GM19324 (cell line): ENCODE measurements around the gene CD38.
"Not testable (repeated sequence)": the region's sequence is repeated elsewhere in the genome, so short reads cannot be mapped to it uniquely, and the experiment has no call there.

Experiments used
- ATAC-seq: cut with Tn5 transposase; IDR thresholded peaks from one replicate; pipeline ENCODE4 v1.9.1; 2021; ENCODE audit warnings: mild to moderate bottlenecking, moderate library complexity; ENCODE audit not compliant: unreplicated experiment, low FRiP score

The CD38 gene

GRCh38 chr4:15855804-15856475 is 77.8 kb downstream of the CD38 start:
- ATAC-seq = no peak

GRCh38 chr4:15861198-15861597 is 83.1 kb downstream of the CD38 start:
- not testable (repeated sequence) for ATAC-seq

GRCh38 chr4:15864651-15865566 is 86.8 kb downstream of the CD38 start:
- ATAC-seq = no peak

GRCh38 chr4:15868111-15868510 is 90.0 kb downstream of the CD38 start:
- ATAC-seq = no peak

GRCh38 chr4:15868826-15869413 is 90.8 kb downstream of the CD38 start:
- ATAC-seq = no peak

GRCh38 chr4:15870079-15870478 is 92.0 kb downstream of the CD38 start:
- no peak for ATAC-seq

GRCh38 chr4:15870921-15871664 is 93.0 kb downstream of the CD38 start:
- no peak for ATAC-seq

- no peak for ATAC-seq
Measured at GRCh38 chr4:15873117-15873516, 95.0 kb downstream of the CD38 start.

GRCh38 chr4:15874671-15875070 is 96.5 kb downstream of the CD38 start:
- no peak for ATAC-seq

- ATAC-seq = no peak
Measured at GRCh38 chr4:15875663-15876460, 97.7 kb downstream of the CD38 start.

- ATAC-seq = no peak
Measured at GRCh38 chr4:15878011-15878410, 99.9 kb downstream of the CD38 start.

GRCh38 chr4:15881820-15882219 is 103.7 kb downstream of the CD38 start:
- ATAC-seq = no peak

GRCh38 chr4:15882675-15883086 is 104.6 kb downstream of the CD38 start:
- ATAC-seq = peak; percentile 88

- no peak for ATAC-seq
Measured at GRCh38 chr4:15883610-15884243, 105.6 kb downstream of the CD38 start.

- no peak for ATAC-seq
Measured at GRCh38 chr4:15884666-15885065, 106.5 kb downstream of the CD38 start.

GRCh38 chr4:15885422-15885821 is 107.3 kb downstream of the CD38 start:
- no peak for ATAC-seq

GRCh38 chr4:15888515-15888914 is 110.4 kb downstream of the CD38 start:
- ATAC-seq = no peak

- ATAC-seq = no peak
Measured at GRCh38 chr4:15890246-15890829, 112.2 kb downstream of the CD38 start.

GRCh38 chr4:15891312-15891711 is 113.2 kb downstream of the CD38 start:
- ATAC-seq = no peak
